CD4-positive, alpha-beta memory T cell (primary cell): ENCODE data around the gene CYP1B1. TPM values are rescaled to one million over a fixed set of nuclear protein-coding genes. Genes with fewer than 3 reads are reported as not detected.
"Not testable (repeated sequence)": the region's sequence is repeated elsewhere in the genome, so short reads cannot be mapped to it uniquely, and the experiment has no call there.

ENCODE experiments used
- CTCF ChIA-PET: fragments of 350-600 bp; sonication (Branson Sonifier 250); formaldehyde crosslinking; loops from one replicate; lab custom pipeline; 2021; ENCODE audit warnings: inconsistent platforms; ENCODE audit not compliant: partially characterized antibody; lab: Charles Lee
- POLR2A ChIA-PET: fragments of 350-600 bp; sonication (Branson Sonifier 250); formaldehyde crosslinking; loops from one replicate; lab custom pipeline; 2021; ENCODE audit not compliant: partially characterized antibody; lab: Charles Lee
- DNase-seq, 5 donors: peaks; one replicate each; pipeline versions ENCODE4 v3.0.0 to v3.0.0-alpha.2; 2020 to 2022; ENCODE audit warnings: mixed read lengths in 1 of 5
- H3K27ac ChIP-seq: one replicate; pipeline ENCODE4 v1.7.0; 2013; ENCODE audit warnings: low read depth, low read length
- H3K27me3 ChIP-seq: 2 replicates; pipeline ENCODE4 v1.7.0; 2013; ENCODE audit warnings: mild to moderate bottlenecking, low read length, moderate library complexity; ENCODE audit not compliant: insufficient read depth
- H3K36me3 ChIP-seq: 2 replicates; pipeline ENCODE4 v1.7.0; 2013; ENCODE audit warnings: mild to moderate bottlenecking, low read length, moderate library complexity; ENCODE audit not compliant: insufficient read depth
- H3K4me1 ChIP-seq: 2 replicates; pipeline ENCODE4 v1.7.0; 2013; ENCODE audit warnings: mild to moderate bottlenecking, low read length, moderate library complexity; ENCODE audit not compliant: insufficient read depth
- H3K4me3 ChIP-seq, 2 donors: one replicate each; pipeline ENCODE4 v1.7.0; 2013; ENCODE audit warnings: low read length in 2 of 2, mild to moderate bottlenecking in 1 of 2
- H3K9me3 ChIP-seq, 2 donors: one replicate each; pipeline ENCODE4 v1.7.0; 2013; ENCODE audit warnings: low read length in 2 of 2, control low read depth in 1 of 2; ENCODE audit not compliant: control insufficient read depth in 1 of 2
- H3K27ac Mint-ChIP-seq, 7 donors: one replicate each; pipeline ENCODE4 v1.8.0; 2020 to 2021; ENCODE audit warnings: mixed read lengths in 7 of 7, mild to moderate bottlenecking in 6 of 7, inconsistent platforms in 3 of 7, moderate library complexity in 3 of 7
- H3K27me3 Mint-ChIP-seq, 2 donors: one replicate each; pipeline ENCODE4 v1.8.0; 2020 to 2021; ENCODE audit warnings: mixed read lengths in 2 of 2
- H3K36me3 Mint-ChIP-seq, 2 donors: one replicate each; pipeline ENCODE4 v1.8.0; 2020 to 2021; ENCODE audit warnings: mixed read lengths in 2 of 2, inconsistent platforms in 1 of 2, mild to moderate bottlenecking in 1 of 2
- H3K4me1 Mint-ChIP-seq, 4 donors: one replicate each; pipeline ENCODE4 v1.8.0; 2020 to 2021; ENCODE audit warnings: mixed read lengths in 4 of 4, mild to moderate bottlenecking in 1 of 4
- H3K4me3 Mint-ChIP-seq, 8 donors: one replicate each; pipeline ENCODE4 v1.8.0; 2020 to 2021; ENCODE audit warnings: mixed read lengths in 8 of 8, mild to moderate bottlenecking in 7 of 8, moderate library complexity in 6 of 8, inconsistent platforms in 3 of 8
- H3K9me3 Mint-ChIP-seq, 8 donors: one replicate each; pipeline ENCODE4 v1.8.0; 2020 to 2021; ENCODE audit warnings: mixed read lengths in 8 of 8, mild to moderate bottlenecking in 5 of 8, inconsistent platforms in 3 of 8, moderate library complexity in 1 of 8
- intact Hi-C: fragments of 100-400 bp; cut with micrococcal nuclease; formaldehyde crosslinking; loops from one replicate; pipeline ENCODE4 v1.15.1; 2023
- polyA plus RNA-seq, 2 donors: library from polyadenylated mRNA; unstranded; fragments of 300-500 nt; fragmentation: Illumina TruSeq; gene quantifications; one replicate each; pipeline ENCODE4 v1.2.3, GENCODE V29; 2021
- total RNA-seq, 2 experiments: library from RNA; stranded (reverse); gene quantifications; one replicate each; pipeline ENCODE4 v1.2.3, GENCODE V29; 2021

The CYP1B1 gene
- total and polyA plus RNA-seq, 4 experiments from 2014 or later: 0.04 to 6.4 (median 5.8) TPM; not detected in 1

DNA sequence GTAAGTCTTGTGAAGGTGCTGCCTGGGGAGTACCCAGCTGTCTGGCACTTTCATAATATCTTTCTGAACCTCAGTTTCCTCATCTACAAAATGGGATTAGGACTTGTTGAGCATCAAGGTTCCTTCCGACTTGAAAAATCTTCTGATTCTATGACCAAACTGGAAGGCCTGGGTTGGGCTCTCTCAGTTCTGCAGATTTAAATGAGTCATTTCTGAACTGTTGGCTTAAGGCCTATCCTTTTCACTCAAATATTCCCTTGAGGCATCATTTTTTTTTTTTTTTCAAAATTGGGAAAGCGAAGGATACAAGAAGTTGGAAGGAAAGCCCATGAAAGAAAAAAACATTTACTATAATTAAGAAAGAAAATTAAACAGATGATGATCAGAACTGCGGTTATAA lies 40.8 kb upstream of the CYP1B1 start:
- H3K9me3 Mint-ChIP-seq: peaks cover 0 to 8% (median 1%) of the 10 kb centered on the region in 8 donors
- H3K4me1 Mint-ChIP-seq: no peaks in the 10 kb centered on the region
- no peak overlapping the region for H3K27ac Mint-ChIP-seq
- H3K9me3 ChIP-seq: no peaks in the 10 kb centered on the region
- no peak overlapping the region for H3K4me3 ChIP-seq
- H3K36me3 ChIP-seq: no peaks in the 10 kb centered on the region
- peaks cover 11 to 17% of the 10 kb centered on the region in 2 donors for H3K27me3 Mint-ChIP-seq
- intact Hi-C loops: loop anchor here (10.0 kb wide), 2 partner anchors 222 to 1332 kb away; no protein-coding TSS in a partner anchor
- ChIA-PET CTCF (interaction anchor here (1.3 kb wide), 1 partner anchor 135 kb away, joined by 5 read pairs; no protein-coding TSS in a partner anchor), POLR2A (no interaction called here)
- DNase-seq: no peak
- H3K27me3 ChIP-seq: no peaks in the 10 kb centered on the region
- H3K4me3 Mint-ChIP-seq: no peak overlapping the region
- no peaks in the 10 kb centered on the region for H3K36me3 Mint-ChIP-seq
- H3K27ac ChIP-seq: no peak overlapping the region
- H3K4me1 ChIP-seq: no peaks in the 10 kb centered on the region

DNA sequence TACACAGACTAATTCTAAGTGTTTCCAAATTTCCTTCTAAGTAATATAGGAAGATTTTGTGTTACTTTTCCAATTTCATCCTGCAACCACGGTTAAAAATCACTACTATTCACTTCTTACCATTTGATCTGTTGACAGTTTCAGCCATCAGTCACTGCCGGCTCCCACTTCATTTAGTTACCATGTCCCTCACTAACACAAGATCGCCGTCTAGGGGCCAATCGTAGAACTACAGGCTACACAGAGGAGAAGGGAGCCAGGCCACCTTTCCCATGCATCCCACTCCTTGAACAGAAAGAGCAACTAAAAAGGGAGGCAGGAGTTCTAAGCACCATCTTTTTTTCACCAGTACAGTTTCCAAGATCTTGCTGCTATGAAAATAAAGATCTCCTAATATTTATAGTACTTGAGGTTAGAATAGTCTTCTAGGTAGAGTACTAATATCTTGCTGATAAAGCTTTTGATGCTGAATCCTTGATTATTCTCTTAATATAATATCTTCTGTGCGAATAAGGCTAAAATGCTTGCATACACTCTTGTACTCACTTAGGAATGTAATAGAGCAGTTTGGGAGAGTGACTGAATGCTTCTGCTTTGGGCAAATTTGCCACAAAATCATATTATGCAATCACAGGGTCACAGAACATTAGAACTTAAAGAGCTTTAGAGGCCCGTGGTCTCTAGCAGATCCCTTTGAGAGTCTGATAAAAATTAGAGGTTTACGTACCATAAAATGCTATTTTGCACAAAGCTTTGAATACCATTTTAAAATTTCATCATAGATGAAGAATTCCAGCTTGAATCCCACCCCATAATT lies 39.5 kb upstream of the CYP1B1 start:
- peaks cover 0 to 12% (median 7%) of the 10 kb centered on the region in 8 donors for H3K9me3 Mint-ChIP-seq
- no peaks in the 10 kb centered on the region for H3K36me3 ChIP-seq
- no peak overlapping the region for H3K27ac ChIP-seq
- peaks cover 20 to 26% of the 10 kb centered on the region in 2 donors for H3K27me3 Mint-ChIP-seq
- H3K27ac Mint-ChIP-seq: no peak overlapping the region
- ChIA-PET POLR2A (interaction anchor here (0.6 kb wide), 1 partner anchor 720 kb away, joined by 3 read pairs; no protein-coding TSS in a partner anchor), CTCF (interaction anchor here (0.6 to 1.3 kb wide), 9 partner anchors 9 to 719 kb away, joined by 3 to 5 read pairs (median 3); no protein-coding TSS in a partner anchor)
- no peaks in the 10 kb centered on the region for H3K4me1 Mint-ChIP-seq
- H3K36me3 Mint-ChIP-seq: no peaks in the 10 kb centered on the region
- no peak overlapping the region for H3K4me3 Mint-ChIP-seq
- H3K4me3 ChIP-seq: no peak overlapping the region
- no peaks in the 10 kb centered on the region for H3K4me1 ChIP-seq
- peak; percentile 27 to 58 (median 29) for DNase-seq
- no peaks in the 10 kb centered on the region for H3K9me3 ChIP-seq
- no peaks in the 10 kb centered on the region for H3K27me3 ChIP-seq
- intact Hi-C loops: loop anchor here (1.0 to 10.0 kb wide), 3 partner anchors 221 to 1331 kb away; no protein-coding TSS in a partner anchor

DNA sequence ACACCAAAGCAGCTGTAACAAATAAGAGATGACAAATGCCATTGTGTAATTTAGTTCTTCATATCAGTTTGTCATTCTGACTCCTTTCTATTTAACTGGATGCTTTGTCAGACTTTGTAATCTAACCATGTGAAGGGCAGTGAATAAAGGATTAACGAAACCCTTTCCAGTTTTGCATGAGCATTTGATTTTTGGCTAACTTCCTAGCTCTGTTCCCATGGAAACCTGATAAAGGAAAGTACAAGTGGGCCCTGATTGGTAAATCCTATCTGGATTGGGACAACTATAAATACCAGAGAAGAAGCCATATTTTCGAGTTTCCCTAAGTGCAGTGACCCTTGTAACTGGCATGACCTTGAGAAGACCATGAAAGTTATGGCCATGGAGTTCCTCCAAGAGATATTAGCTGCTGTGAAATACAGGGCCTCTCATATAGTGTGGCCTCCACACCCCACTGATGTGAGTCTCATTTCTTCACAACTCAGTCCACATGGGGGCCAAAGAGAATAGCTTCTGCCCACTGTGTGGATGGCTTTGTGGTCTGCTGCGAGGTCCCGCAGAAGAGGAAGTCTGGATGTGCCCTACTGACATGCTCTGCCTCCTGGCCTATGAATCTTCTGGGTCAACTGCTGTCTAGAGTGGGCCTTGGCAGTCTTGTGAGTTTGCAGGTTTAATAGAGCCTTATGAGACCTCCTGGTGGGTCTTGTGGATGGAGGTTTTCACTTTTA lies 38.2 kb upstream of the CYP1B1 start:
- no peak overlapping the region for H3K27ac ChIP-seq
- ChIA-PET CTCF (interaction anchor here (1.0 to 1.4 kb wide), 3 partner anchors 11 to 718 kb away, joined by 3 to 5 read pairs (median 4); no protein-coding TSS in a partner anchor), POLR2A (no interaction called here)
- Mint-ChIP-seq H3K36me3 (no peaks in the 10 kb centered on the region), H3K4me3 (no peak overlapping the region), H3K9me3 (peaks cover 0 to 12% (median 8%) of the 10 kb centered on the region in 8 donors), H3K27ac (no peak overlapping the region), H3K27me3 (peaks cover 19 to 28% of the 10 kb centered on the region in 2 donors), H3K4me1 (no peaks in the 10 kb centered on the region)
- H3K4me1 ChIP-seq: no peaks in the 10 kb centered on the region
- no peak for DNase-seq
- no peaks in the 10 kb centered on the region for H3K9me3 ChIP-seq
- intact Hi-C loops: loop anchor here (10.0 kb wide), 2 partner anchors 219 to 1329 kb away; no protein-coding TSS in a partner anchor
- H3K36me3 ChIP-seq: no peaks in the 10 kb centered on the region
- H3K4me3 ChIP-seq: no peak overlapping the region
- peaks cover 6% of the 10 kb centered on the region for H3K27me3 ChIP-seq

DNA sequence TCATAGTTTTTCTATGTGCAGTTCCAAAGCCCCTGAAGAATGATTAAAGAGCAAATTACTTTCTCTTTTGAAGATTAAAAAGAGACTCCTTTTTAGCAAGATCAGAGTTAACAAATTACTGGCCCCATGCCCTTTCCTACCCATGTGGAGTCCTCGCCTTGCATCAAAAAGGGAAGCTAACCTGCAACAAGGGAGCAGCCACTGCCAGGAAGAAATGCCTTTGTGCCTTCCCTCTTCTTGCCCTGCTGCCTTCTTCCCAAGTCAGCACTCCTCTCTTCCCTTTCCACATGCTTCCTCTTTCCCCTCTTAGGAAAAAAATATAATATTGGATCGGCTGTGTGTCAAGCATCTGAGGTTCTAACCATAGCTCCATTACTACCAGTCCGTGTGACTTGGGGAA lies 37.1 kb upstream of the CYP1B1 start:
- Histone ChIP-seq H3K36me3 (no peaks in the 10 kb centered on the region), H3K27ac (no peak overlapping the region), H3K4me3 (no peak overlapping the region), H3K4me1 (no peaks in the 10 kb centered on the region), H3K27me3 (peaks cover 6% of the 10 kb centered on the region), H3K9me3 (no peaks in the 10 kb centered on the region)
- peaks cover 19 to 28% of the 10 kb centered on the region in 2 donors for H3K27me3 Mint-ChIP-seq
- intact Hi-C loops: loop anchor here (10.0 kb wide), 2 partner anchors 218 to 1328 kb away; no protein-coding TSS in a partner anchor
- H3K4me3 Mint-ChIP-seq: no peak overlapping the region
- CTCF ChIA-PET: interaction anchor here (1.0 to 1.4 kb wide), 3 partner anchors 10 to 716 kb away, joined by 3 to 5 read pairs (median 4); no protein-coding TSS in a partner anchor
- no peak for DNase-seq
- H3K27ac Mint-ChIP-seq: no peak overlapping the region
- H3K36me3 Mint-ChIP-seq: no peaks in the 10 kb centered on the region
- peaks cover 0 to 12% (median 8%) of the 10 kb centered on the region in 8 donors for H3K9me3 Mint-ChIP-seq
- POLR2A ChIA-PET: no interaction called here
- H3K4me1 Mint-ChIP-seq: no peaks in the 10 kb centered on the region

DNA sequence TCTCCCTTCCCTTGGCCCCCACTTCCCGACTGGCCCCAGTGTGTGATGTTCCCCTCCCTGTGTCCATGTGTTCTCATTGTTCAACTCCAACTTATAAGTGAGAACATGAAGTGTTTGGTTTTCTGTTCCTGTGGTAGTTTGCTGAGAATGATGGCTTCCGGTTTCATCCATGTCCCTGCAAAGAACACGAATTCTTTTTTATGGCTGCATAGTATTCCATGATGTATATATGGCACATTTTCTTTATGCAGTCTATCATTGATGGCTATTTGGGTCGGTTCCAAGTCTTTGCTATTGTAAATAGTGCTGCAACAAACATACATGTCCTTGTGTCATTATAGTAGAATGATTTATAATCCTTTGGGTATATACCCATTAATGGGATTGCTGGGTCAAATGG lies 35.4 kb upstream of the CYP1B1 start:
- Mint-ChIP-seq H3K27me3 (peaks cover 19 to 29% of the 10 kb centered on the region in 2 donors), H3K9me3 (peaks cover 0 to 12% (median 9%) of the 10 kb centered on the region in 8 donors)
- H3K4me1 Mint-ChIP-seq, DNase-seq, POLR2A ChIA-PET, H3K4me1 ChIP-seq, H3K36me3 ChIP-seq, CTCF ChIA-PET, H3K27ac Mint-ChIP-seq, H3K4me3 Mint-ChIP-seq, H3K4me3 ChIP-seq, H3K27ac ChIP-seq, H3K36me3 Mint-ChIP-seq, H3K27me3 ChIP-seq, H3K9me3 ChIP-seq: not testable (repeated sequence)
- intact Hi-C loops: loop anchor here (10.0 kb wide), 2 partner anchors 217 to 1327 kb away; no protein-coding TSS in a partner anchor

DNA sequence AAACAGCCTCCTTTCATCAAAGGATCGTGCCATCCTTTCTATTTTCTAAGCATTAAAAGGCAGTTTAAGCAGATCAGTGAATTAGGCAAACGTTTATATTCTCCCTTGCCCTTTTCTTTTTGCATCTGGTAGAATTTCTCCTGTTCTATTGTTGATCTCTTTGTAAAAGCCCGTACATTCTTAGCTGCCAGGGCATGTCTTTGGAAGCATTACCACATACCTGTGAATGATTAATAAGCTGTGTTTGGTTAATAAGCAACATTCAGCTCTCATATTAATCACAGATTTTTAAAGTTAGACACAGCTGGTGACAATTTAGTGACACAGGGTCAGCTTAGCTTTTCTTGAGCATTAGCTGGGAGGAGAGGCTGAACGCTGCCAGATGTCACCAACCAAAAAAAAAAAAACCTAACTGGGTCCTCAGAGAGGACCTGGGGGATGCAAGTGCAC lies 33.8 kb upstream of the CYP1B1 start:
- POLR2A ChIA-PET: no interaction called here
- CTCF ChIA-PET: interaction anchor here (1.1 kb wide), 1 partner anchor 12 kb away, joined by 4 read pairs; no protein-coding TSS in a partner anchor
- peaks cover 21 to 30% of the 10 kb centered on the region in 2 donors for H3K27me3 Mint-ChIP-seq

More for the DNA sequence above, 33.8 kb upstream of the CYP1B1 start:
- H3K9me3 ChIP-seq: no peaks in the 10 kb centered on the region
- intact Hi-C loops: loop anchor here (10.0 kb wide), 2 partner anchors 215 to 1325 kb away; no protein-coding TSS in a partner anchor
- peaks cover 0 to 12% (median 10%) of the 10 kb centered on the region in 8 donors for H3K9me3 Mint-ChIP-seq
- no peak overlapping the region for H3K4me3 Mint-ChIP-seq
- H3K4me3 ChIP-seq: no peak overlapping the region
- H3K27me3 ChIP-seq: peaks cover 6% of the 10 kb centered on the region
- no peaks in the 10 kb centered on the region for H3K36me3 Mint-ChIP-seq
- DNase-seq: no peak
- no peak overlapping the region for H3K27ac ChIP-seq
- no peaks in the 10 kb centered on the region for H3K36me3 ChIP-seq
- no peak overlapping the region for H3K27ac Mint-ChIP-seq
- no peaks in the 10 kb centered on the region for H3K4me1 ChIP-seq
- no peaks in the 10 kb centered on the region for H3K4me1 Mint-ChIP-seq
